Thyroid gland (tissue), 4 donors: ENCODE measurements around the gene GRM8.

ENCODE experiments used
- CTCF ChIP-seq, 6 experiments: fragments of 200-600 bp in 3 of 6; fragments of 450-650 bp in 3 of 6; sonication (generic) in 3 of 6; IDR thresholded peaks; one replicate each; pipeline ENCODE4 v1.5.1; 2016 to 2019; ENCODE audit warnings: antibody characterized with exemption in 6 of 6, mild to moderate bottlenecking in 2 of 6, inconsistent platforms in 1 of 6, moderate library complexity in 1 of 6
- POLR2A ChIP-seq, 2 donors: fragments of 450-650 bp; IDR thresholded peaks; one replicate each; pipeline ENCODE4 v1.6.1; 2017; ENCODE audit warnings: antibody characterized with exemption in 2 of 2, mild to moderate bottlenecking in 2 of 2, moderate library complexity in 1 of 2

- TF ChIP-seq CTCF (IDR thresholded peaks at IDR 0.05): no peak
- TF ChIP-seq POLR2A (IDR thresholded peaks at IDR 0.05): no peak
Observed at GRCh38 chr7:126993626-126994213, 259.0 kb downstream of the GRM8 start.
